ENCODE results near the gene KCNK1.

The KCNK1 gene

GRCh38 chr1:233639611-233640010, 25.7 kb downstream of the KCNK1 start:
- H3K27ac ChIP-seq (ENCODE audit: low read depth, low read length), result no peak overlapping the region
- no peaks in the 10 kb centered on the region for H3K36me3 ChIP-seq (ENCODE audit: insufficient read depth, low read length)
- 91% methylated on average over 4 of the region's 5 CpGs for WGBS
- H3K9ac ChIP-seq (ENCODE audit: low read depth, low read length), result no peak overlapping the region
- H3K4me3 ChIP-seq (ENCODE audit: low read length), result no peak overlapping the region
- no peaks in the 10 kb centered on the region for H3K27me3 ChIP-seq (ENCODE audit: insufficient read depth, low read length)
- no peaks in the 10 kb centered on the region for H3K9me3 ChIP-seq (ENCODE audit: insufficient read depth, low read depth, low read length)
- peaks cover 16% of the 10 kb centered on the region for H3K4me1 ChIP-seq (ENCODE audit: insufficient read depth, low read length)

- Histone ChIP-seq H3K9me3 (ENCODE audit: insufficient read depth, low read depth, low read length) (no peaks in the 10 kb centered on the region), H3K4me1 (ENCODE audit: insufficient read depth, low read length) (peaks cover 16% of the 10 kb centered on the region), H3K27me3 (ENCODE audit: insufficient read depth, low read length) (no peaks in the 10 kb centered on the region), H3K9ac (ENCODE audit: low read depth, low read length) (no peak overlapping the region), H3K36me3 (ENCODE audit: insufficient read depth, low read length) (no peaks in the 10 kb centered on the region), H3K27ac (ENCODE audit: low read depth, low read length) (no peak overlapping the region), H3K4me3 (ENCODE audit: low read length) (no peak overlapping the region)
- 100% methylated on average over 2 of the region's 3 CpGs for WGBS
Measured at GRCh38 chr1:233640179-233640578, 26.3 kb downstream of the KCNK1 start.

- no peaks in the 10 kb centered on the region for H3K27me3 ChIP-seq (ENCODE audit: insufficient read depth, low read length)
- no peak overlapping the region for H3K4me3 ChIP-seq (ENCODE audit: low read length)
- H3K36me3 ChIP-seq (ENCODE audit: insufficient read depth, low read length), result no peaks in the 10 kb centered on the region
- peaks cover 14% of the 10 kb centered on the region for H3K4me1 ChIP-seq (ENCODE audit: insufficient read depth, low read length)
- no peak overlapping the region for H3K9ac ChIP-seq (ENCODE audit: low read depth, low read length)
- WGBS, result 92% methylated on average over 6 of the region's 6 CpGs
- no peak overlapping the region for H3K27ac ChIP-seq (ENCODE audit: low read depth, low read length)
- H3K9me3 ChIP-seq (ENCODE audit: insufficient read depth, low read depth, low read length), result no peaks in the 10 kb centered on the region
Measured at GRCh38 chr1:233641029-233641428, 27.1 kb downstream of the KCNK1 start.

- no peaks in the 10 kb centered on the region for H3K9me3 ChIP-seq (ENCODE audit: insufficient read depth, low read depth, low read length)
- no peak overlapping the region for H3K27ac ChIP-seq (ENCODE audit: low read depth, low read length)
- no peak overlapping the region for H3K4me3 ChIP-seq (ENCODE audit: low read length)
- H3K4me1 ChIP-seq (ENCODE audit: insufficient read depth, low read length), result no peaks in the 10 kb centered on the region
- no peaks in the 10 kb centered on the region for H3K27me3 ChIP-seq (ENCODE audit: insufficient read depth, low read length)
- 94% methylated on average over 4 of the region's 4 CpGs for WGBS
- H3K36me3 ChIP-seq (ENCODE audit: insufficient read depth, low read length), result no peaks in the 10 kb centered on the region
- no peak overlapping the region for H3K9ac ChIP-seq (ENCODE audit: low read depth, low read length)
Measured at GRCh38 chr1:233647073-233647472, 33.2 kb downstream of the KCNK1 start.

GRCh38 chr1:233647636-233648035, 33.7 kb downstream of the KCNK1 start:
- H3K4me3 ChIP-seq (ENCODE audit: low read length), result no peak overlapping the region
- no peaks in the 10 kb centered on the region for H3K36me3 ChIP-seq (ENCODE audit: insufficient read depth, low read length)
- no peaks in the 10 kb centered on the region for H3K9me3 ChIP-seq (ENCODE audit: insufficient read depth, low read depth, low read length)
- H3K4me1 ChIP-seq (ENCODE audit: insufficient read depth, low read length), result peaks cover under 1% of the 10 kb centered on the region; the same call in 1 of the 2 replicates
- H3K9ac ChIP-seq (ENCODE audit: low read depth, low read length), result no peak overlapping the region
- 89% methylated on average over 2 of the region's 2 CpGs for WGBS
- no peak overlapping the region for H3K27ac ChIP-seq (ENCODE audit: low read depth, low read length)
- no peaks in the 10 kb centered on the region for H3K27me3 ChIP-seq (ENCODE audit: insufficient read depth, low read length)

- no peak overlapping the region for H3K4me3 ChIP-seq (ENCODE audit: low read length)
- H3K4me1 ChIP-seq (ENCODE audit: insufficient read depth, low read length), result peaks cover 21% of the 10 kb centered on the region
- no peaks in the 10 kb centered on the region for H3K9me3 ChIP-seq (ENCODE audit: insufficient read depth, low read depth, low read length)
- no peaks in the 10 kb centered on the region for H3K27me3 ChIP-seq (ENCODE audit: insufficient read depth, low read length)
- no peak overlapping the region for H3K27ac ChIP-seq (ENCODE audit: low read depth, low read length)
- H3K36me3 ChIP-seq (ENCODE audit: insufficient read depth, low read length), result no peaks in the 10 kb centered on the region
- no peak overlapping the region for H3K9ac ChIP-seq (ENCODE audit: low read depth, low read length)
- 99% methylated on average over 4 of the region's 5 CpGs for WGBS
Measured at GRCh38 chr1:233651061-233651460, 37.2 kb downstream of the KCNK1 start.

GRCh38 chr1:233651563-233652233, 37.8 kb downstream of the KCNK1 start:
- 82% methylated on average over 4 of the region's 5 CpGs for WGBS
- H3K9me3 ChIP-seq (ENCODE audit: insufficient read depth, low read depth, low read length), result no peaks in the 10 kb centered on the region
- no peak overlapping the region for H3K4me3 ChIP-seq (ENCODE audit: low read length)
- no peak overlapping the region for H3K9ac ChIP-seq (ENCODE audit: low read depth, low read length)
- no peaks in the 10 kb centered on the region for H3K36me3 ChIP-seq (ENCODE audit: insufficient read depth, low read length)
- H3K4me1 ChIP-seq (ENCODE audit: insufficient read depth, low read length), result peaks cover 23% of the 10 kb centered on the region
- no peaks in the 10 kb centered on the region for H3K27me3 ChIP-seq (ENCODE audit: insufficient read depth, low read length)
- H3K27ac ChIP-seq (ENCODE audit: low read depth, low read length), result no peak overlapping the region

- Histone ChIP-seq H3K4me1 (ENCODE audit: insufficient read depth, low read length) (peaks cover 23% of the 10 kb centered on the region), H3K4me3 (ENCODE audit: low read length) (no peak overlapping the region), H3K27me3 (ENCODE audit: insufficient read depth, low read length) (no peaks in the 10 kb centered on the region), H3K36me3 (ENCODE audit: insufficient read depth, low read length) (no peaks in the 10 kb centered on the region), H3K9ac (ENCODE audit: low read depth, low read length) (no peak overlapping the region), H3K27ac (ENCODE audit: low read depth, low read length) (no peak overlapping the region), H3K9me3 (ENCODE audit: insufficient read depth, low read depth, low read length) (no peaks in the 10 kb centered on the region)
- WGBS, result 92% methylated on average over 2 of the region's 2 CpGs
Measured at GRCh38 chr1:233652526-233652925, 38.6 kb downstream of the KCNK1 start.

- no peaks in the 10 kb centered on the region for H3K36me3 ChIP-seq (ENCODE audit: insufficient read depth, low read length)
- H3K9me3 ChIP-seq (ENCODE audit: insufficient read depth, low read depth, low read length), result no peaks in the 10 kb centered on the region
- H3K27me3 ChIP-seq (ENCODE audit: insufficient read depth, low read length), result no peaks in the 10 kb centered on the region
- H3K27ac ChIP-seq (ENCODE audit: low read depth, low read length), result no peak overlapping the region
- 95% methylated on average over 5 of the region's 5 CpGs for WGBS
- H3K4me3 ChIP-seq (ENCODE audit: low read length), result no peak overlapping the region
- H3K4me1 ChIP-seq (ENCODE audit: insufficient read depth, low read length), result peaks cover 23% of the 10 kb centered on the region
- no peak overlapping the region for H3K9ac ChIP-seq (ENCODE audit: low read depth, low read length)
Measured at GRCh38 chr1:233654658-233655280, 40.9 kb downstream of the KCNK1 start.

- Histone ChIP-seq H3K9me3 (ENCODE audit: insufficient read depth, low read depth, low read length) (no peaks in the 10 kb centered on the region), H3K27ac (ENCODE audit: low read depth, low read length) (no peak overlapping the region), H3K4me3 (ENCODE audit: low read length) (no peak overlapping the region), H3K9ac (ENCODE audit: low read depth, low read length) (no peak overlapping the region), H3K36me3 (ENCODE audit: insufficient read depth, low read length) (no peaks in the 10 kb centered on the region), H3K4me1 (ENCODE audit: insufficient read depth, low read length) (peaks cover 23% of the 10 kb centered on the region), H3K27me3 (ENCODE audit: insufficient read depth, low read length) (no peaks in the 10 kb centered on the region)
- 95% methylated on average over 4 of the region's 4 CpGs for WGBS
Measured at GRCh38 chr1:233655301-233655740, 41.4 kb downstream of the KCNK1 start.

GRCh38 chr1:233656032-233656635, 42.2 kb downstream of the KCNK1 start:
- no peaks in the 10 kb centered on the region for H3K36me3 ChIP-seq (ENCODE audit: insufficient read depth, low read length)
- no peak overlapping the region for H3K9ac ChIP-seq (ENCODE audit: low read depth, low read length)
- H3K4me3 ChIP-seq (ENCODE audit: low read length), result no peak overlapping the region
- no peak overlapping the region for H3K27ac ChIP-seq (ENCODE audit: low read depth, low read length)
- H3K9me3 ChIP-seq (ENCODE audit: insufficient read depth, low read depth, low read length), result no peaks in the 10 kb centered on the region
- peaks cover 23% of the 10 kb centered on the region for H3K4me1 ChIP-seq (ENCODE audit: insufficient read depth, low read length)
- 78% methylated on average over 5 of the region's 5 CpGs for WGBS
- no peaks in the 10 kb centered on the region for H3K27me3 ChIP-seq (ENCODE audit: insufficient read depth, low read length)

Measured in HUES64 (cell line).